BJ (cell line): ENCODE measurements around the gene THBS3. TPM values are rescaled to one million over a fixed set of nuclear protein-coding genes. Genes with fewer than 3 reads are reported as not detected.

ENCODE experiments used
- CTCF ChIA-PET: fragments of 350-600 bp; formaldehyde crosslinking; extraction: SDS; loops from one replicate; lab custom pipeline; 2021; ENCODE audit warnings: antibody characterized with exemption, inconsistent platforms; lab: Yijun Ruan, JAX
- POLR2A ChIA-PET: fragments of 300-600 bp; sonication (Branson Sonifier 250); formaldehyde crosslinking; extraction: SDS; loops from one replicate; lab custom pipeline; 2021; ENCODE audit warnings: antibody characterized with exemption; lab: Charles Lee
- DNase-seq: peaks from one replicate; pipeline ENCODE4 v3.0.0-alpha.2; 2011; ENCODE audit warnings: low read depth
- H3K27me3 ChIP-seq: 2 replicates; pipeline ENCODE4 v1.6.0; 2011; ENCODE audit warnings: low read length; ENCODE audit not compliant: control insufficient read depth, insufficient read depth
- H3K36me3 ChIP-seq: 2 replicates; pipeline ENCODE4 v1.5.1; 2011; ENCODE audit warnings: low read length; ENCODE audit not compliant: control insufficient read depth, insufficient read depth
- H3K4me3 ChIP-seq: 2 replicates; pipeline ENCODE4 v1.5.1; 2011; ENCODE audit warnings: low read depth, mild to moderate bottlenecking, control low read depth, low read length
- polyA plus RNA-seq: library from polyadenylated mRNA; depleted of rRNA; stranded (reverse); fragments of >200 nt; gene quantifications from 2 replicates; pipeline ENCODE4 v1.2.3, GENCODE V29; 2011
- TF ChIP-seq, protein P1 (sequence below): IDR thresholded peaks from 2 replicates; pipeline ENCODE4 v1.5.1; 2011; ENCODE audit warnings: low read depth, mild to moderate bottlenecking, control low read depth, inconsistent platforms, low read length, moderate library complexity; ENCODE audit not compliant: insufficient read depth

Gene THBS3
- polyA plus RNA-seq, 1 experiment, result 61.4 TPM

GRCh38 chr1:155186794-155187455 is 20.8 kb downstream of the THBS3 start:
- POLR2A ChIA-PET, result no interaction called here
- TF ChIP-seq, protein P1, sequence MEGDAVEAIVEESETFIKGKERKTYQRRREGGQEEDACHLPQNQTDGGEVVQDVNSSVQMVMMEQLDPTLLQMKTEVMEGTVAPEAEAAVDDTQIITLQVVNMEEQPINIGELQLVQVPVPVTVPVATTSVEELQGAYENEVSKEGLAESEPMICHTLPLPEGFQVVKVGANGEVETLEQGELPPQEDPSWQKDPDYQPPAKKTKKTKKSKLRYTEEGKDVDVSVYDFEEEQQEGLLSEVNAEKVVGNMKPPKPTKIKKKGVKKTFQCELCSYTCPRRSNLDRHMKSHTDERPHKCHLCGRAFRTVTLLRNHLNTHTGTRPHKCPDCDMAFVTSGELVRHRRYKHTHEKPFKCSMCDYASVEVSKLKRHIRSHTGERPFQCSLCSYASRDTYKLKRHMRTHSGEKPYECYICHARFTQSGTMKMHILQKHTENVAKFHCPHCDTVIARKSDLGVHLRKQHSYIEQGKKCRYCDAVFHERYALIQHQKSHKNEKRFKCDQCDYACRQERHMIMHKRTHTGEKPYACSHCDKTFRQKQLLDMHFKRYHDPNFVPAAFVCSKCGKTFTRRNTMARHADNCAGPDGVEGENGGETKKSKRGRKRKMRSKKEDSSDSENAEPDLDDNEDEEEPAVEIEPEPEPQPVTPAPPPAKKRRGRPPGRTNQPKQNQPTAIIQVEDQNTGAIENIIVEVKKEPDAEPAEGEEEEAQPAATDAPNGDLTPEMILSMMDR, result no peak
- H3K27me3 ChIP-seq, result no peaks in the 10 kb centered on the region
- CTCF ChIA-PET, result interaction anchor here (5.2 kb wide), 1 partner anchor 11 kb away, joined by 32 read pairs; no protein-coding TSS in a partner anchor
- DNase-seq, result no peak
- H3K4me3 ChIP-seq, result no peak overlapping the region
- 0 out of 2 replicates have a peak, but pooled peaks cover 2% of the 10 kb centered on the region for H3K36me3 ChIP-seq

- no peak overlapping the region for H3K4me3 ChIP-seq
- ChIA-PET POLR2A (no interaction called here), CTCF (interaction anchor here (0.9 to 5.2 kb wide), 2 partner anchors 10 to 13 kb away, joined by 3 to 32 read pairs; partner anchors contain the start of gene KRTCAP2)
- TF ChIP-seq, protein P1, result no peak
- H3K36me3 ChIP-seq, result peaks cover 2% of the 10 kb centered on the region; the same call in 1 of the 2 replicates
- no peak for DNase-seq
- no peaks in the 10 kb centered on the region for H3K27me3 ChIP-seq
Observed at GRCh38 chr1:155186067-155186793, 21.5 kb downstream of the THBS3 start.

GRCh38 chr1:155185783-155186066 is 22.0 kb downstream of the THBS3 start:
- TF ChIP-seq, protein P1, result no peak
- ChIA-PET CTCF (interaction anchor here (0.9 to 5.2 kb wide), 2 partner anchors 10 to 13 kb away, joined by 3 to 32 read pairs; partner anchors contain the start of gene KRTCAP2), POLR2A (no interaction called here)
- DNase-seq, result no peak
- no peaks in the 10 kb centered on the region for H3K27me3 ChIP-seq
- H3K36me3 ChIP-seq, result peaks cover 2% of the 10 kb centered on the region; the same call in 1 of the 2 replicates
- H3K4me3 ChIP-seq, result no peak overlapping the region

- H3K27me3 ChIP-seq, result no peaks in the 10 kb centered on the region
- CTCF ChIA-PET, result interaction anchor here (0.9 to 5.2 kb wide), 4 partner anchors 8 to 18 kb away, joined by 3 to 32 read pairs (median 8); partner anchors contain the start of gene KRTCAP2
- POLR2A ChIA-PET, result no interaction called here
- H3K36me3 ChIP-seq, result peaks cover 2% of the 10 kb centered on the region; the same call in 1 of the 2 replicates
- H3K4me3 ChIP-seq, result no peak overlapping the region
- DNase-seq, result no peak
- TF ChIP-seq, protein P1, result no peak
Observed at GRCh38 chr1:155184835-155185782, 22.6 kb downstream of the THBS3 start.
